Activated T-cell treated with anti-CD3 and anti-CD28 coated beads for 48 hours (primary cell): ENCODE measurements around the gene TOR1AIP1.

ENCODE experiments used
- DNase-seq: peaks from one replicate; pipeline ENCODE4 v3.0.0-alpha.2; 2020; ENCODE audit warnings: low read depth

The TOR1AIP1 gene

GRCh38 chr1:179881642-179882252, 338 bp upstream of the TOR1AIP1 start:
- no peak for DNase-seq

DNA sequence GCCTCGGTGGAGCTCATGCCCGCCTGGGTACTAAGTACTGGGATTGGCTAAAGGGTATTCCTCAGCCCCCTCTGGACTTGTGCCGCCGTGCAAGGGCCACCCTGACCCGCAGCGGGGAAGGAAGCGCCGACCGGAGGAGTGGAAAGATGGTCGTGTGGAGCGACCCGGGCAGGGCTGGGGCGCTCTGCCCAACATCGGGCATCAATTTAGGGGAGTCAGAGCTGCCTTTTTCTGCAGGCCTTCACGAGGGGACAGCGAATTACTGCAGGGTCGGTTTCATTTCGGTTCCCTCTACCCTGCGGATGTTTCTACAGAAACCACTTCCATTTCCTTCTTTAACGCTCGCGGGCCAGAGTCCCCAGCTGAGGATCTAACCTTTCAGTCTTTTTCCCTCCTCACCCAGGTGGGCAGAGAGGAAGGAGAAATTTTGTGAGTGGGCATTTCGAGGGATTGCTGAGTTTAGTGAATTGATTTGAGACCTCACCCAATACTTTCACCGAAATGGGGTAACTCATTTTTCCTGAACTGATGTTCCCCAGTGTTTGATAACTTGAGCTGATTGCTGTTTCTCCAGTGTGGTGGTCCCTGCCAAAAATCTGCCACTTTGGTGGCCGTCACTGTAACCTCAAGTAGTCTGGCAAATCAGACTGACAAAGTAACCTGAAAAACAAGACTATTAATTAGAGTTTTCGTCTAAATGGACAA, 1.1 kb downstream of the TOR1AIP1 start:
- DNase-seq, result no peak

DNA sequence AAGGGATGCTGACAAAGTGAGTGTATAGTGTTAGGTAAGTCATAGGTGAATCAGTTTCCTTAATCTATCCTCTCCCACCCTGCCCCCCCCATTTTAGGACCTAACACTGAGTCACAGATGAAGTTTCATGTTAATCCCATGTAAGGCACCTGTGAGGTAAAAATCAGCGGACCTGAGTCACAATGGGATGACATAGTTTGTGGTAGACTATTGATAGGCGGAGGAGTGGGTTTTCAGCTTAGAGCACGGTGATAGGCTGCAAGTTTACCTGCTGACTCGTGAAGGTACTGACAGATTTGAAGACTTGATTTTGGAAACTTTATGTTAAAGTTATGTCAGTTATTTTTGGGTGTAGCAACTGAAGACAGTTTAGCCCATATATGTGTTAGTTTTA, 1.7 kb downstream of the TOR1AIP1 start:
- DNase-seq, result peak; percentile 35

DNA sequence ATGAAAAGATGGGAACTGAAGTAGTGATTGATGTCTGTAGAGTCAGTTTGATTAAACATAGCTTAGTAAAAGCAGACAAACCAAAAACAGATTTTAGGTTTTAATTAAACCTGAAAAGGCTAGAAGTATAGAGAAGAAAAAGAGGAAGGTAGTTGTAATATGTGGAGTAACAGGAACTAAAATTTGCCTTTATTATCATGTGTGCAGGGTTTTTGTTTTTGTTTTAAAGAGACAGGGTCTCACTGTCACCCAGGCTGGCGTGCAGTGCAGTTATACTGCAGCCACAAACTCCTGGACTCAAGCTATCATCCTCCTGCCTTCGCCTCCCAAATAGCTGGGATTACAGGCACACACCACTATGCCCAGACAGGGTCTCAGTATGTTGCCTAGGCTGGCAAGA, 6.0 kb downstream of the TOR1AIP1 start:
- no peak for DNase-seq

DNA sequence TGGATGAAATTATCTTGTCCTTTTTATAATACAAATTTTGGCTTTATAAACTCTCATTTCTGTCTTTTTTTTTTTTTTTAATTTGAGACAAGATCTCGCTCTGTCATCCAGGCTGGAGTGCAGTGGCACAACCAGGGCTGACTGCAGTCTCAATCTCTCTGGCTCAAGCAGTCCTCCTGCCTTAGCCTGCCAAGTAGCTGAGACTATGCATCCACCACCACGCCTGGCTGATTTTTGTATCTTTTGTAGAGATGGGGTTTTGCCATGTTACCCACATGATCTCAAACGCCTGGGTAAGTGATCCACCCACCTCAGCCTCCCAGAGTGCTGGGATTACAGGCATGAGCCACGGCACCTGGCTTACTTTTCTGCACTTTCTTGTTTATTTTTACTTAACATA, 7.5 kb downstream of the TOR1AIP1 start:
- no peak for DNase-seq

DNA sequence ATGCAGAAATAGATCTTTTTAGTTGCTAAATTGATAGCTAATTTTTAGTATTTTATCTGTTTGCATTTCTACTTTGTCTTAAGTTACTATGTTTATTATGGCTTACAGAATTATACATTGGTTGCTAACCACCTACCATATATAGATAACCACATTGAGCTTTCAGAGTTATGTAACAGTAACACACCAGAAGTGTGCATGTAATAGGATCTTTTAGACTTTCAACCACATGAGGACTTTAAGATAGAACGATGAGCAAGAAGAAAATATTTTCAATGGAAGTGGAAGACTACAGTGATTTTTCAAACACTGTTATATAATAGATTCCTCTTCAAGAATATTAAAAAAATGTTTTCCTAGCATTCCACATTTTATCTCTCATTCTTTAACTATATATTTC, 28.8 kb downstream of the TOR1AIP1 start:
- no peak for DNase-seq

DNA sequence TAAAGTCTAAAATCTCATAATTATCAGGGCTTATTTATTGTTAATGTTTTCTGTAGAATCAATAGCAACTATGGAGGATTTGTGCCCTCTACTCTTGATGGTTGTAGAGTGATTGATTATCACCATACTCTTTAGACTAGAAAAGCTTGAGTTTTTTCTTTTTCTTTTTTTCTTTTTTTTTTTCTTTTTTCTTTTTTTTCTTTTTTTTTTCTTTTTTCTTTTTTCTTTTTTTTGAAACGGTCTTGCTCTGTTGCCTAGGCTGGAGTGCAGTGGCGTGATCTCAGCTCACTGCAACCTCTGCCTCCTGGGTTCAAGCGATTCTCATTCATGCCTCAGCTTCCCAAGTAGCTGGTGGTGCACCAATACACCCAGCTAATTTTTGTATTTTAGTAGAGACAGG, 29.7 kb downstream of the TOR1AIP1 start:
- DNase-seq, result no peak

- no peak for DNase-seq
Observed at GRCh38 chr1:179917601-179918429, 35.7 kb downstream of the TOR1AIP1 start.

- no peak for DNase-seq
Observed at GRCh38 chr1:179921472-179921871, 39.4 kb downstream of the TOR1AIP1 start.

DNA sequence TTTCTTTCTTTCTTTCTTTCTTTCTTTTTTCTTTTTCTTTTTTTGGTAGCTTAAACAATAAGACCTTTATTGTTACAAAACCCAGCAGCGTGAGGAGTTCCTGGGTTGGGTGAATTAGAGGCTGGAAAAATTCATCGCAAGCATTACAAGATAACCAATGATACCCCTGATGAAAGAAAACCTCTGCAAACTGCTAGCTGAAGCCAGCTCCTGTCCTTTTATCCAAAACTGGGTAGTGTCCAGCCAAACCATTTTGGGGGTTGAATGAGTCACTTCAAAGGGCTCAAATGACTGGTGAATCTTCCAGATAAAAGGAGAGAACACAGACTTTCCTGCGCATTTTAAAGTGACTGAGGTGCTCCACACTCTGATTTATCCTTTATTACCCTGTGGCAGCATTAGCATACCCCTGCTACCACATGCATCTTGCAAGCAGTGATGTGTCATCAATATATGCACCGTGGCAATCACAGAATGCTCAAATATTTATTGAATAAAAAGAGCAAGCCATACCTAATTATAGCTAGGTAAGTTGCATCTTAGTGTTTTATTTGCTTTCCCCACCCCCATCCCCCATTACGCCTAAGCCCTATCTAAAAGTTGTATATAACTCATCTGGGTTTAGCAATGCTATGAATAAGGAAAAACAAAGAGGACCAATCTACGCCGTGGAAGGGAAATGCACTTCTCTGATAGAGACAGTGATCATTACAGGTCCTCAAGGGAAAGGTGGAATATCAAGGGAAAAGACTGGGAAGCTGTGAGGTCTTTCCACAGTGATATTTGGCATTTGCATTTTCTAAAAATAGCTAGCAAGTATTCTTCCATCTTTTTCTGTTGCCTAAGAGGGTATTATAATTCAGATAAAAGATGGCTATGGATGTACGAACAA, 40.1 kb downstream of the TOR1AIP1 start:
- no peak for DNase-seq

DNA sequence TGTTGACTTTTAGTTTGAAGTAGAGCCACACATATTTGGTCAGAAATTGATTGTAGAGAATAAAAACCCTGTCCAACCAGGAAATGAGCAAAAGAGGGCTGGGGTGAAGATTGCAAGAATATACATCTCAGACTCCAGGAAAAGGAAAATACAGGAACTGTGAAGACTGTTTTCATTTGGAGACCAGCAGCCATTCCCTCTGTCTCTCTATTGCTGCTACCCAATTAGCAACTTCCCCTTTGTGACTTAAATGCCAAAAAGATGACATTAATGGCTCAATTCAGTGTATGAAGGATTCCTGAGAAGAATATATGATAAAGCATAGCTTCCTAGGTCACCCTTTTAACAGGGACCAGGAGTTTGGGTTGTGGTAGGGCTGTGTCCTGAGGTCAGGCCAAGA, 40.9 kb downstream of the TOR1AIP1 start:
- DNase-seq, result no peak

GRCh38 chr1:179924268-179924667, 42.2 kb downstream of the TOR1AIP1 start:
- no peak for DNase-seq

DNA sequence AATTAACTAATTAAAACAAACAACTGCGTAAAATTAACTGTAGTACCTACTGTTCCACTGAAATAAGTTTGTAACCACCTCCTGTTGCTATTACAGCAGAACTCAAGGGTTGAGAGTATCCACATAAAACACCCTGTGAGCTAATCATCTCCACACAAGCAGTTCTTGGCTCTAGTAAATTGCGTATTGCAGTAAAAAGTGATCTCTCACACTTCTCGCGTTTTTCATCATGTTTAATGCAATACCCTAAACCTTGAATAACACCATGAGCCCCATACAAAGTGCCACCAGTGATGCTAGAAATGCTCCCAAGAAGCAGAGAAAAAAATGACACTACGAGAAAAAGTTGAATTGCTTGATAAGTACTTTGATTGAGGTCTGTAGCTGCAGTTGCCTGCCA, 43.2 kb downstream of the TOR1AIP1 start:
- DNase-seq, result no peak

DNA sequence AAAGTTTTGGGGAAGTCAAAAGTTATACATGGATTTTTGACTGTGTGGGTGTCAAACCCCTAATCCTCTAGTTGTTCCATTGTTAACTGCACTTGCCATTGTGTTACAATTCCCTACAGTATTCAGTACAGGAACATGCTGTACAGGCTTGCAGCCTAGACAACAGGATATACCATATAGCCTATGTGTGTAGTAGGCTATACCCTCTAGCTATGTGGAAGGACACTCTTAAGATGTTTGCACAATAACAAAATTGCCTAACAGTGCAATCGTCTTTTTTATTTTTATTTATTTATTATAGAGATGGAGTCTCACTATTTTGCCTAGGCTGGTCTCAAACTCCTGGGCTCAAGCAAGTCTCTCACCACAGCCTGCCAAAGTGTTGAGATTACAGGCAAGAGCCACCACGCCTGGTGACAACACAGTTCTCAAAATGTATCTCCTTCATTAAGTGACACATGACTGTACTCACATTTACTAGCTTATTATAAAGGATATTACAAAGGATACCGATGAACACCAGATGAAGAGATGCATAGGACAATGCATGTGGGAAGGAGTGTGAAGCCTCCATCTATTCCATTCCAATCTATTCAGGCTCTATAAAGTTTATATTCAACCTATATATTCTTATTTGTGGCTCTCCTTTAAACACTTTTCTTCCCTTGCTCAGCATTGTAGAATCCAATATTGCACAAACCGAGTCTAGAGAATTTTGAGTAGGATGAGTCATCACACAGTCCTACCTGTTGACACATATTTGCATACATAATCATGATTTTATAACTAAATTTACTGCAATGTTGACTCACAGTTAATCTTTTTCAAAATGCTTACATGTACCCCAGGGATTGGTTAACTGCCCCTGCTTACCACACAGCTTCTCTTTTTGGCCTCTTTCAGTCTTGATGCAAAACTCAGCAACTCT, 44.1 kb downstream of the TOR1AIP1 start:
- DNase-seq, result no peak

- DNase-seq, result no peak
Observed at GRCh38 chr1:179926850-179927205, 44.7 kb downstream of the TOR1AIP1 start.

DNA sequence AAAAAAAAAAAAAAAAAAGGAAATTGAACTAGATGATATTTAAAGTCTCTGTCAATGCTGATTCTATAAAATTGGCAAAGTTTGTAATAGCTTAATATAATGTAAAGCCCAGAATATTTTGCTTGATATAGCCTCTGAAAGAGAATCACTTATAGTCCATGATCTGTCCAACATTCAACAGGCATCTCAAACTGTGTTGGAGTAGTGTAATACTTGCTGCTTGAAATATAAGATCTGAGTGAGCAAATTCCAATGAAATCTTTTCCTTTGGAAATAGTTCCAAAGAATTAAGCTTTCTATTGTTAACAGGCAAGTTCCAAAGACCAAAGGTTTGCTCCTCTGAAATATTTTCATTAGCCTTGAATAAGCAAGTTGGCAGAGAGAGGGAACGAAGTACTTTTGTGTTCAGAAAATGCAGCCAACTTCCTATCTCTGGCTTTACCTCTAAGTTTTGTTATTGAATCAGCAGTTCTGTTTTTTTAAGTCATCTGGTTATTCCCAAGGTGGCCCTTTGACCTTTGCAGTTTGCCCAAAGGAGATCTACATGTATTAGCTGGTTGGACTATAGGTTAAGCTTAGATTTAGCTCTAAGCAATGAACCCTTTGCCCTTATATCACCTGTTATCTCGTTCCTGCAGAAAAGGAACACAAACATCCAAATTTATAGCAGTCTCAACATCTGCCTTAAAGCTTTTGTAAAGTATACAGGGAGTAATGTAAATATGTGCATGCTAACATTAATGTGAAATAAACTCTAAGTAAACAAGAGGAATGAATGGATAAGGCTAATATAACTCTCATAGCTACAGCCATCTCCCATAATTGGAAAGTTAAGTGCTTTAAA, 48.1 kb downstream of the TOR1AIP1 start:
- DNase-seq, result no peak

DNA sequence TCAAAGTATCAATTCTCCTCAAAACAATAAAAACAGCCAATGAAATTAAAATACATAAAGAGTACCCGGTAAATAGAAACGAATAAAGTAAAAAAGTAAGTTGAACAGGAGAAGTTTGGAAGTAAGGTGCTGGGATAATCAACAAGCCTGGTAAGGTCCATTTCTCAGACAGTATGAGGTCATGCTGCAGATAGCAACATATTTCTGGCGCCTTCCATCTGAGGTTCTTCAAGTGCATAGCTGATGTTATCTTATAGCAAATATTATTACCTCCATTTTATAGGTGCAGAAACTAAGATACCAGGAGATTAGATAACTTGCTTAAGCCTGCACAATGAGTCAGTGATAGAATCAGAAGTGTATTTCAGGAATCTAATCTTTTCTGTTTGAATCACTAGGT, 48.8 kb downstream of the TOR1AIP1 start:
- no peak for DNase-seq

DNA sequence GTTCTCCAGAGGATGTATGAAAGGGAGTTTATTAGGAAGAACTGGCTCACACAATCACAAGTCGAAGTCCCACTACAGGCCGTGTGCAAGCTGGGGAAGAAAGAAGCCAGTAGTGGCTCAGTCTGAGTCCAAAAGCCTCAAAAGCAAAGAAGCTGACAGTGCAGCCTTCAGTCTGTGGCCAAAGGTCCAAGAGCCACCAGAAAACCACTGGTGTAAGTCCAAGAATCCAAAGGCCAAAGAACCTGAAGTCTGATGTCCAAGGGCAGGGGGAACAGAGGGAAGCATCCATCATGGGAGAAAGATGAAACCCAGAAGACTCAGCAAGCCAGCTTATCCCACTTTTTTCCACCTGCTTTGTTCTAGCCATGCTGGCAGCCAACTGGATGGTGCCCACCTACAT, 51.1 kb downstream of the TOR1AIP1 start:
- DNase-seq, result no peak

DNA sequence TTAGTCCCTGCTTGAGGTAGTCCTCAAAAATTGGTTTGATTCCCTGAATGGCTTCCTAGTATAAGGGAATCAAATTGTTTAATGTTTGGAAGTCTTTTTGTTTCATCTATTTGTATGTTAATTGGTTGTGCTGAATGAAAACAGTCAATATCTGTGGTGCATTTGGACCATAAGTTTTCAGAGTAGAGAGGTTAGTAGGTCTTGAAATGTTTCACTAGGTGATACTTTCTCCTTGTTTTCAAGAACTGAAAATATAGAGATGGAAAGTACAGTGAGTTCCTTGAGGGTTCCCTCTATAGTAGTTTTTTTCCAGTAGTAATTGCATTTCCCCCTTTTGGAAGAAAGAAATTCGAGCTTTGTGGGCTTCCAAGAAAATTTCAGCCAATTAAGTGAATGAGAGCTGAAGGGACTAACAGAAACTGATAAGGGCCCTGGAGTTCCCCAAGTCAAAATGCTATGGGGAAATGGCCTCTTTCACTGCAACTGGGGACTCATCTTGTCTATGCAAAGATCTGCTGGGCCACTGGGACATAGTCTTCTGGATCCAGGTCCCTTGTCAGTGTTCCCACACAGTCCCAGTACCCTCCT, 53.9 kb downstream of the TOR1AIP1 start:
- DNase-seq, result no peak
